Measurements from ENCODE around the gene CNTN4. TPM values are rescaled to one million over a fixed set of nuclear protein-coding genes. Genes with fewer than 3 reads are reported as not detected.

The CNTN4 gene
- total RNA-seq, 1 donor from 2014 or later, result 37.5 TPM

DNA sequence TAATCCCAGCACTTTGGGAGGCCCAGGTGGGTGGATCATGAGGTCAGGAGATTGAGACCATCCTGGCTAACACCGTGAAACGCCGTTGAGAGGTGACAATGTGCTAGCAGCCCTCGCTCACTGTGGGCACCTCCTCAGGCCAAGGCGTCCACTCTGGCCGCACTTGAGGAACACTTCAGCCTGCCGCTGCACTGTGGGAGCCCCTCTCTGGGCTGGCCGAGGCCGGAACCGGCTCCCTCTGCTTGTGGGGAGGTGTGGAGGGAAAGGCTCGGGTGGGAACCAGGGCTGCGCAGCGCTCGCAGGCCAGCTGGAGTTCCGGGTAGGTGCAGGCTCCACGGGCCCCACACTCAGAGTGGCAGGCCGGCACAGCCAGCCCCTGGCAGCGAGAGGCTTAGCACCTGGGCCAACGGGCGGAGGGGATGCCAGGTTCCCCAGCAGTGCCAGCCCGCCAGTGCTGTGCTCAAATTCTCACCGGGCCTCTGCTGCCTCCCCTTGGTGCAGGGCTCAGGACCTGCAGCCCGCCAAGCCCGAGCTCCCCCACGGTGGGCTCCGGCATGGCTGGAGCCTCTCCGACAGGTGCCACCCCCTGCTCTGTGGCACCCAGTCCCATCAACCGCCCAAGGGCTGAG lies 253.6 kb downstream of the CNTN4 start:
- Histone ChIP-seq H3K9me3 (no peaks in the 10 kb centered on the region), H3K36me3 (no peaks in the 10 kb centered on the region), H3K27me3 (no peaks in the 10 kb centered on the region), H3K27ac (no peak overlapping the region), H3K4me1 (peaks cover 0 to 6% of the 10 kb centered on the region in 2 donors), H3K4me3 (no peak overlapping the region)
- TF ChIP-seq, protein P1, sequence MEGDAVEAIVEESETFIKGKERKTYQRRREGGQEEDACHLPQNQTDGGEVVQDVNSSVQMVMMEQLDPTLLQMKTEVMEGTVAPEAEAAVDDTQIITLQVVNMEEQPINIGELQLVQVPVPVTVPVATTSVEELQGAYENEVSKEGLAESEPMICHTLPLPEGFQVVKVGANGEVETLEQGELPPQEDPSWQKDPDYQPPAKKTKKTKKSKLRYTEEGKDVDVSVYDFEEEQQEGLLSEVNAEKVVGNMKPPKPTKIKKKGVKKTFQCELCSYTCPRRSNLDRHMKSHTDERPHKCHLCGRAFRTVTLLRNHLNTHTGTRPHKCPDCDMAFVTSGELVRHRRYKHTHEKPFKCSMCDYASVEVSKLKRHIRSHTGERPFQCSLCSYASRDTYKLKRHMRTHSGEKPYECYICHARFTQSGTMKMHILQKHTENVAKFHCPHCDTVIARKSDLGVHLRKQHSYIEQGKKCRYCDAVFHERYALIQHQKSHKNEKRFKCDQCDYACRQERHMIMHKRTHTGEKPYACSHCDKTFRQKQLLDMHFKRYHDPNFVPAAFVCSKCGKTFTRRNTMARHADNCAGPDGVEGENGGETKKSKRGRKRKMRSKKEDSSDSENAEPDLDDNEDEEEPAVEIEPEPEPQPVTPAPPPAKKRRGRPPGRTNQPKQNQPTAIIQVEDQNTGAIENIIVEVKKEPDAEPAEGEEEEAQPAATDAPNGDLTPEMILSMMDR (IDR thresholded peaks at IDR 0.05), result no peak
- intact Hi-C loops (cut with DNase I), result no loop called here
- no peak for DNase-seq (ENCODE audit: low spot score in 2 of 2)

DNA sequence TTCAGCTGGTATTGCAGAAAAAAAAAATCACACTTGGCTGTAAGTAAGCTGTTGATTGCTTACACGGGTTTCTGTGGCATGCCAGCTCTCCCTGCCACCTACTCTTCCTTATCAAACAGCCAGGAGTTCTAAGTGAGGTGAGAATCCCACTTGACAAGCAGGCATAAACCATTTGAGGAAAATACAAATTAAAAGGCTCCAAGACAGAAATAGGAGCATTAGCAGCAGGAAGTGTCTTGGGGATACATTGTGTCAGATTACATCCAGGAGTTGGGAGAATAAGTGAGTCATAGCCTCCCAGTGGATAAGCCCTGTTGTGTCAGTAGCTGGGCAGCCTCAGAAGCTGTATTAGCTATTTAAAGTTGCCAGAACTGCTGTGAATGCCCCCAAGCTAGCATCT lies 256.0 kb downstream of the CNTN4 start:
- TF ChIP-seq, protein P1 (IDR thresholded peaks at IDR 0.05), result no peak
- H3K9me3 ChIP-seq, result no peaks in the 10 kb centered on the region

DNA sequence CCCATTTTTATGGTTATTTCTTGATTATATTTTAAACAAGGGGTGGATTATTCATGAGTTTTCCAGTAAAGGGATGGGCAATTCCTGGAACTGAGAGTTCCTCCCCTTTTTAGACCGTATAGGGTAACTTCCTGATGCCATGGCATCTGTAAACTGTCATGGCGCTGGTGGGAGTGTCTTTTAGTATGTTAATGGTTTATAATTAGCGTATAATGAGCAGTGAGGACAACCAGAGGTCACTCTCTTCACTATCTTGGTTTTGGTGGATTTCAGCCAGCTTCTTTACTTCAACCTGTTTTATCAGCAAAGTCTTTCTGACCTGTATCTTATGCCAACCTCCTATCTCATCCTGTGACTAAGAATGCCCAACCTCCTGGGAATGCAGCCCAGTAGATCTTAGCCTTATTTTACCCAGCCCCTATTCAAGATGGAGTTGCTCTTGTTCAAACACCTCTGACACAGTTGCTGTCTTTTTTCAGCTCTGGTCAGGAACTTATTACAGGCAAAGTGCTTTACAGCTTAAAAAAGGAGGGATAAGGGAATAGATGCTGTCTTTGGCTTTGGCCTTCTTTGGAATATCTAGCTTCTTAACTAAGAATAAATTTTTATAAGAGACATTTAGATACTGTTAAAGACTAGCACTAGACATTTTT lies 257.8 kb downstream of the CNTN4 start:
- TF ChIP-seq, protein P1 (IDR thresholded peaks at IDR 0.05), result no peak
- no peaks in the 10 kb centered on the region for H3K9me3 ChIP-seq
- peaks cover 0 to 6% of the 10 kb centered on the region in 2 donors for H3K4me1 ChIP-seq
- no peak overlapping the region for H3K4me3 ChIP-seq
- no peak for DNase-seq (ENCODE audit: low spot score in 2 of 2)
- no peaks in the 10 kb centered on the region for H3K27me3 ChIP-seq
- intact Hi-C loops (cut with DNase I), result no loop called here
- no peaks in the 10 kb centered on the region for H3K36me3 ChIP-seq
- H3K27ac ChIP-seq, result no peak overlapping the region

More for the DNA sequence above, 256.0 kb downstream of the CNTN4 start:
- H3K27me3 ChIP-seq, result no peaks in the 10 kb centered on the region
- no peak for DNase-seq (ENCODE audit: low spot score in 2 of 2)
- no peak overlapping the region for H3K4me3 ChIP-seq
- intact Hi-C loops (cut with DNase I), result no loop called here
- no peak overlapping the region for H3K27ac ChIP-seq
- H3K36me3 ChIP-seq, result no peaks in the 10 kb centered on the region
- peaks cover 0 to 6% of the 10 kb centered on the region in 2 donors for H3K4me1 ChIP-seq

DNA sequence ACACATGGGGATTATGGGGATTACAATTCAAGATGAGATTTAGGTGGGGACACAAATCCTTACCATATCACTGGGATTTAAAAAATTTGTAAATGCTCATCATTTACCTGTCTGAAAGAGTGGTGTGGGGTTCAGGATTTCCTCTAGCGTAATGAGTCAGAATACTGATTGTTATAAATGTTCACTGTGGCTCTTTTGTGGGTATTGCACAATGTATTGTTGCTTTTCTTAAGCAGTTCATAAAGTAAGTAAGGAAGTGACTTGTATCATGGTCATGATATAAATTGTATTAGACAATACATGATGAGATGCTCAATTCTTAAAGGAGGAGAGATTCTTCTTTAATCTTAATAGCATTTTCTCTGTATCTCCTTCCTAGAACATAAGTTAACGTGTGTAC lies 262.1 kb downstream of the CNTN4 start:
- H3K4me3 ChIP-seq, result no peak overlapping the region
- H3K27me3 ChIP-seq, result no peaks in the 10 kb centered on the region
- H3K36me3 ChIP-seq, result no peaks in the 10 kb centered on the region
- H3K4me1 ChIP-seq, result no peaks in the 10 kb centered on the region
- intact Hi-C loops (cut with DNase I), result no loop called here
- no peak overlapping the region for H3K27ac ChIP-seq
- no peak for DNase-seq (ENCODE audit: low spot score in 2 of 2)
- no peaks in the 10 kb centered on the region for H3K9me3 ChIP-seq
- TF ChIP-seq, protein P1 (IDR thresholded peaks at IDR 0.05), result no peak

DNA sequence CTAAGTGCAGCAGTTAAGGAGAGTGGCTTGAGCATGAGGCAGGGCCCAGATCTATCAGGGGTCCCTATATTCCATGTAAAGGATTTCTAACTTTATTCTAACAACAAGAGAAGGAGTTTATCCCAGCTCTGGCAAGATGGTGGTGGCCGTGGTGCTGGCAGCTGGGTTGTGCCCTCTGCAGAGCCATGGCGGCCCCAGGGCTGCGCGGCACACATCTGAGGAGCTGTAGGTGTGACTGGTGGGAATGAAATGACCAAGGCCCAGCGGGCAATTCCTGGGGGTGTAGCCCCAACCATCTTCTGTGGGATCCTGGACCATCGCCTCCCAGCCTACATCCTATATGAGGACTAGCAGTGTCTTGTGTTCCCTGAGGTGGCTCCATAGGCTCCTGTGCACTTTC lies 263.5 kb downstream of the CNTN4 start:
- intact Hi-C loops (cut with DNase I), result no loop called here
- Histone ChIP-seq H3K27me3 (no peaks in the 10 kb centered on the region), H3K36me3 (no peaks in the 10 kb centered on the region), H3K4me3 (no peak overlapping the region), H3K9me3 (no peaks in the 10 kb centered on the region), H3K27ac (no peak overlapping the region), H3K4me1 (no peaks in the 10 kb centered on the region)
- TF ChIP-seq, protein P1 (IDR thresholded peaks at IDR 0.05), result no peak
- DNase-seq (ENCODE audit: low spot score in 2 of 2), result no peak
